ENCODE measurements around the gene DSG2.

Gene DSG2

GRCh38 chr18:31575515-31576257, 77.7 kb downstream of the DSG2 start:
- H3K27me3 ChIP-seq (replicated peaks; ENCODE audit: control insufficient read depth, insufficient read depth, low read length): no peaks in the 10 kb centered on the region
- no peak for DNase-seq (ENCODE audit: extremely low read depth, insufficient read length)
- H3K4me3 ChIP-seq (replicated peaks; ENCODE audit: low read depth, low read length): no peak overlapping the region
- no peaks in the 10 kb centered on the region for H3K36me3 ChIP-seq (ENCODE audit: control insufficient read depth, insufficient read depth, low read length)
- TF ChIP-seq CTCF (IDR thresholded peaks at IDR 0.05; ENCODE audit: insufficient read depth, low read length, poor library complexity, severe bottlenecking): no peak

GRCh38 chr18:31576670-31577069, 78.7 kb downstream of the DSG2 start:
- Histone ChIP-seq H3K4me3 (replicated peaks; ENCODE audit: low read depth, low read length) (no peak overlapping the region), H3K36me3 (ENCODE audit: control insufficient read depth, insufficient read depth, low read length) (no peaks in the 10 kb centered on the region), H3K27me3 (replicated peaks; ENCODE audit: control insufficient read depth, insufficient read depth, low read length) (no peaks in the 10 kb centered on the region)
- TF ChIP-seq CTCF (IDR thresholded peaks at IDR 0.05; ENCODE audit: insufficient read depth, low read length, poor library complexity, severe bottlenecking): no peak
- peak; percentile 18 for DNase-seq (ENCODE audit: extremely low read depth, insufficient read length)

- no peak overlapping the region for H3K4me3 ChIP-seq (replicated peaks; ENCODE audit: low read depth, low read length)
- no peak for TF ChIP-seq CTCF (IDR thresholded peaks at IDR 0.05; ENCODE audit: insufficient read depth, low read length, poor library complexity, severe bottlenecking)
- H3K27me3 ChIP-seq (replicated peaks; ENCODE audit: control insufficient read depth, insufficient read depth, low read length): no peaks in the 10 kb centered on the region
- H3K36me3 ChIP-seq (ENCODE audit: control insufficient read depth, insufficient read depth, low read length): no peaks in the 10 kb centered on the region
- DNase-seq (ENCODE audit: extremely low read depth, insufficient read length): no peak
These were observed 79.2 kb downstream of the DSG2 start for GRCh38 chr18:31577195-31577594.

- no peak for TF ChIP-seq CTCF (IDR thresholded peaks at IDR 0.05; ENCODE audit: insufficient read depth, low read length, poor library complexity, severe bottlenecking)
- Histone ChIP-seq H3K36me3 (ENCODE audit: control insufficient read depth, insufficient read depth, low read length) (no peaks in the 10 kb centered on the region), H3K4me3 (replicated peaks; ENCODE audit: low read depth, low read length) (no peak overlapping the region), H3K27me3 (replicated peaks; ENCODE audit: control insufficient read depth, insufficient read depth, low read length) (no peaks in the 10 kb centered on the region)
- no peak for DNase-seq (ENCODE audit: extremely low read depth, insufficient read length)
These were observed 80.1 kb downstream of the DSG2 start for GRCh38 chr18:31578126-31578525.

GRCh38 chr18:31579375-31579774, 81.4 kb downstream of the DSG2 start:
- Histone ChIP-seq H3K27me3 (replicated peaks; ENCODE audit: control insufficient read depth, insufficient read depth, low read length) (no peaks in the 10 kb centered on the region), H3K36me3 (ENCODE audit: control insufficient read depth, insufficient read depth, low read length) (no peaks in the 10 kb centered on the region), H3K4me3 (replicated peaks; ENCODE audit: low read depth, low read length) (no peak overlapping the region)
- no peak for TF ChIP-seq CTCF (IDR thresholded peaks at IDR 0.05; ENCODE audit: insufficient read depth, low read length, poor library complexity, severe bottlenecking)
- no peak for DNase-seq (ENCODE audit: extremely low read depth, insufficient read length)

All from GM06990 (cell line).